ENCODE results near the gene MPO. TPM values are rescaled to one million over a fixed set of nuclear protein-coding genes. Genes with fewer than 3 reads are reported as not detected.

Gene MPO
- total RNA-seq, 1 experiment from 2014 or later, result not detected

- TF ChIP-seq OVOL2 (CRISPR knock-in tag; IDR thresholded peaks at IDR 0.05; ENCODE audit: borderline replicate concordance) (no peak), HMGA2 (CRISPR knock-in tag; IDR thresholded peaks at IDR 0.05) (no peak), FOXP1 (CRISPR knock-in tag; IDR thresholded peaks at IDR 0.05; ENCODE audit: borderline replicate concordance) (no peak)
These were observed 32.1 kb upstream of the MPO start (continued) for GRCh38 chr17:58312829-58313228.

GRCh38 chr17:58312021-58312630, 31.4 kb upstream of the MPO start:
- POLR2A ChIA-PET, result interaction anchor here (0.6 kb wide), 1 partner anchor 38 kb away, joined by 4 read pairs; no protein-coding TSS in a partner anchor
- no peaks in the 10 kb centered on the region for H3K36me3 Mint-ChIP-seq
- peaks cover 5% of the 10 kb centered on the region for H3K4me1 Mint-ChIP-seq
- ATAC-seq (no peak), DNase-seq (ENCODE audit: low spot score) (no peak)
- H3K27me3 Mint-ChIP-seq (ENCODE audit: low read depth), result no peaks in the 10 kb centered on the region; the same call in 1 of the 2 replicates
- H3K4me3 Mint-ChIP-seq, result no peak overlapping the region
- CTCF ChIA-PET, result interaction anchor here (0.8 to 6.5 kb wide), 8 partner anchors 9 to 135 kb away, joined by 3 to 57 read pairs (median 4); partner anchors contain the start of genes RNF43 and SUPT4H1
- no peak overlapping the region for H3K27ac Mint-ChIP-seq
- H3K9me3 Mint-ChIP-seq, result no peaks in the 10 kb centered on the region
- TF ChIP-seq USF1 (CRISPR knock-in tag; IDR thresholded peaks at IDR 0.05) (no peak), NR1H2 (CRISPR knock-in tag; IDR thresholded peaks at IDR 0.05) (no peak), CBFB (CRISPR knock-in tag; IDR thresholded peaks at IDR 0.05; ENCODE audit: low read depth) (no peak), GTF2I (CRISPR knock-in tag; conservative IDR thresholded peaks at IDR 0.05) (no peak), NR3C1 (CRISPR knock-in tag; conservative IDR thresholded peaks at IDR 0.05; ENCODE audit: low read depth) (no peak), SOX15 (CRISPR knock-in tag; IDR thresholded peaks at IDR 0.05) (no peak), ZNF281 (CRISPR knock-in tag; IDR thresholded peaks at IDR 0.05) (no peak), OVOL2 (CRISPR knock-in tag; IDR thresholded peaks at IDR 0.05; ENCODE audit: borderline replicate concordance) (no peak), ELF4 (CRISPR knock-in tag; IDR thresholded peaks at IDR 0.05; ENCODE audit: low read depth) (no peak)

GRCh38 chr17:58311429-58311894, 30.7 kb upstream of the MPO start:
- H3K9me3 Mint-ChIP-seq, result no peaks in the 10 kb centered on the region
- TF ChIP-seq ZNF512 (CRISPR knock-in tag; IDR thresholded peaks at IDR 0.05; ENCODE audit: borderline replicate concordance) (no peak), AFF4 (CRISPR knock-in tag; IDR thresholded peaks at IDR 0.05; ENCODE audit: borderline replicate concordance) (no peak), ZMAT4 (CRISPR knock-in tag; IDR thresholded peaks at IDR 0.05) (no peak)
- peaks cover 5% of the 10 kb centered on the region for H3K4me1 Mint-ChIP-seq
- ATAC-seq, result no peak
- ChIA-PET CTCF (interaction anchor here (0.6 to 6.5 kb wide), 4 partner anchors 27 to 136 kb away, joined by 4 to 57 read pairs (median 4); partner anchors contain the start of gene RNF43), POLR2A (interaction anchor here (0.6 kb wide), 1 partner anchor 39 kb away, joined by 4 read pairs; no protein-coding TSS in a partner anchor)
- no peaks in the 10 kb centered on the region for H3K36me3 Mint-ChIP-seq
- no peak for DNase-seq (ENCODE audit: low spot score)
- H3K27ac Mint-ChIP-seq, result no peak overlapping the region
- no peaks in the 10 kb centered on the region; the same call in 1 of the 2 replicates for H3K27me3 Mint-ChIP-seq (ENCODE audit: low read depth)
- H3K4me3 Mint-ChIP-seq, result no peak overlapping the region
